Measurements from ENCODE around the gene GPBP1L1.
"Not testable (repeated sequence)": the region's sequence is repeated elsewhere in the genome, so short reads cannot be mapped to it uniquely, and the experiment has no call there.

- TF ChIP-seq CTCF (conservative IDR thresholded peaks at IDR 0.05); EZH2 (IDR thresholded peaks at IDR 0.05; ENCODE audit: low read depth): not testable (repeated sequence)
Measured at GRCh38 chr1:45693811-45694210, 7.5 kb upstream of the GPBP1L1 start.
